Cardiac muscle cell (in vitro differentiated cells and primary cell): ENCODE data around the gene COL4A2. TPM values are rescaled to one million over a fixed set of nuclear protein-coding genes. Genes with fewer than 3 reads are reported as not detected.

ENCODE experiments used
- DNase-seq, 2 donors: peaks; one replicate each; pipeline versions ENCODE4 v3.0.0 to v3.0.0-alpha.2; 2010 to 2017; ENCODE audit warnings: low read depth in 1 of 2, low spot score in 1 of 2
- H3K27ac ChIP-seq: fragments of 200-600 bp; sonication (generic); 2 replicates; pipeline ENCODE4 v1.5.1; 2016
- H3K27me3 ChIP-seq: fragments of 200-600 bp; sonication (generic); 2 replicates; pipeline ENCODE4 v1.6.0; 2016; ENCODE audit warnings: control low read depth
- H3K36me3 ChIP-seq: fragments of 200-600 bp; sonication (generic); 2 replicates; pipeline ENCODE4 v1.5.1; 2016; ENCODE audit warnings: control low read depth
- H3K4me1 ChIP-seq: fragments of 200-600 bp; sonication (generic); 2 replicates; pipeline ENCODE4 v1.8.1; 2017; ENCODE audit warnings: low read depth, mild to moderate bottlenecking, mixed run types
- H3K4me3 ChIP-seq: fragments of 200-600 bp; sonication (generic); 2 replicates; pipeline ENCODE4 v1.5.1; 2016; ENCODE audit warnings: mild to moderate bottlenecking
- H3K9me3 ChIP-seq: fragments of 200-600 bp; sonication (generic); 2 replicates; pipeline ENCODE4 v1.5.1; 2017; ENCODE audit warnings: low read depth, mild to moderate bottlenecking, control low read depth
- polyA plus RNA-seq: library from polyadenylated mRNA; unstranded; fragments of >200 nt; fragmentation: Nextera tagmentation; extraction: Ambion mirVana; gene quantifications from 2 replicates; pipeline ENCODE4 v1.2.1, GENCODE V29; 2016
- total RNA-seq: library from RNA; depleted of rRNA; stranded (reverse); fragments of >200 nt; gene quantifications from 2 replicates; pipeline ENCODE4 v1.2.3, GENCODE V29; 2016
- TF ChIP-seq, protein P1 (sequence below): IDR thresholded peaks from 2 replicates; pipeline ENCODE4 v1.5.1; 2012; ENCODE audit warnings: low read depth, mild to moderate bottlenecking, low read length

The COL4A2 gene
- total and polyA plus RNA-seq, 2 experiments from 2014 or later = 184 to 516 TPM

DNA sequence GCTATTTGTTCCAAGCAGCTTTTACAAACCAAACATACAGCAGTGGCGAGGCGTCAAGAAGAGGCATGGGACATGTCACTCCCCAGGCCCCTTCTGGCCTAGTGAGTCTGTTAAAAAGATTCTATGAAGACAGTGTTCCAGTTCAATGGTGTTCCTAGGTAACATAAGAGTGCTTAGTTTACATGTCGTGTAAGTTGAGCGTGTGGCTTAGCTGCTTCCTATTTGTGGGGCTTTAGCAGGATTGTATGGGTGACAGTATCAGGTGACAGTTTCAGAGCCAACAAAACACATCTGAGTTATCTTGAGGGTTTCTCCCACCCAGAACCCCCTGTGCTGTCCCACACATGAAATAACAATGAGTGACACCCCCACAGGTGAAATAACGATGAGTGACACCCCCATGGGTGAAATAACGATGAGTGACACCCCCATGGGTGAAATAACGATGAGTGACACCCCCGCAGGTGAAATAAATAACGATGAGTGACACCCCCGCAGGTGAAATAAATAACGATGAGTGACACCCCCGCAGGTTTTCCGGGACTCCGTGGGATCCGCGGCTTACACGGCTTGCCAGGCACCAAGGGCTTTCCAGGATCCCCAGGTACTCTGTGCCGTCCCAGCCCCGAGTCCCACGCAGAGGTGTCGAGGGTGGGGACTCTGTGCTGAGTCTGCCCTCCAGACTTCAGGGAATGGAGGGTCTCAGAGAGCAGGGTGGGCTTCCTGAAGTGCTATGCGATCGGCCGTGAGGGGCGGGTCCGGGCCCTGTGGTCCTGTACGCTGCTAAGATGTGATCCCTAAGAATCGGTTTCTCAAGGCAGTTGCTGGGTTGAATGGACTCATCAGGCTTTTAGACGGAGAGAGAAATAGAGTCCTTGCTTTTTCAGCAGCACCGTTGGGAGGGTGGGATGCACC lies 185.9 kb downstream of the COL4A2 start:
- H3K4me3 ChIP-seq = no peak overlapping the region
- H3K9me3 ChIP-seq = no peaks in the 10 kb centered on the region
- no peaks in the 10 kb centered on the region for H3K4me1 ChIP-seq
- no peaks in the 10 kb centered on the region for H3K27me3 ChIP-seq
- TF ChIP-seq, protein P1, sequence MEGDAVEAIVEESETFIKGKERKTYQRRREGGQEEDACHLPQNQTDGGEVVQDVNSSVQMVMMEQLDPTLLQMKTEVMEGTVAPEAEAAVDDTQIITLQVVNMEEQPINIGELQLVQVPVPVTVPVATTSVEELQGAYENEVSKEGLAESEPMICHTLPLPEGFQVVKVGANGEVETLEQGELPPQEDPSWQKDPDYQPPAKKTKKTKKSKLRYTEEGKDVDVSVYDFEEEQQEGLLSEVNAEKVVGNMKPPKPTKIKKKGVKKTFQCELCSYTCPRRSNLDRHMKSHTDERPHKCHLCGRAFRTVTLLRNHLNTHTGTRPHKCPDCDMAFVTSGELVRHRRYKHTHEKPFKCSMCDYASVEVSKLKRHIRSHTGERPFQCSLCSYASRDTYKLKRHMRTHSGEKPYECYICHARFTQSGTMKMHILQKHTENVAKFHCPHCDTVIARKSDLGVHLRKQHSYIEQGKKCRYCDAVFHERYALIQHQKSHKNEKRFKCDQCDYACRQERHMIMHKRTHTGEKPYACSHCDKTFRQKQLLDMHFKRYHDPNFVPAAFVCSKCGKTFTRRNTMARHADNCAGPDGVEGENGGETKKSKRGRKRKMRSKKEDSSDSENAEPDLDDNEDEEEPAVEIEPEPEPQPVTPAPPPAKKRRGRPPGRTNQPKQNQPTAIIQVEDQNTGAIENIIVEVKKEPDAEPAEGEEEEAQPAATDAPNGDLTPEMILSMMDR = no peak
- DNase-seq = no peak
- H3K36me3 ChIP-seq = peaks cover 34% of the 10 kb centered on the region
- no peak overlapping the region for H3K27ac ChIP-seq

DNA sequence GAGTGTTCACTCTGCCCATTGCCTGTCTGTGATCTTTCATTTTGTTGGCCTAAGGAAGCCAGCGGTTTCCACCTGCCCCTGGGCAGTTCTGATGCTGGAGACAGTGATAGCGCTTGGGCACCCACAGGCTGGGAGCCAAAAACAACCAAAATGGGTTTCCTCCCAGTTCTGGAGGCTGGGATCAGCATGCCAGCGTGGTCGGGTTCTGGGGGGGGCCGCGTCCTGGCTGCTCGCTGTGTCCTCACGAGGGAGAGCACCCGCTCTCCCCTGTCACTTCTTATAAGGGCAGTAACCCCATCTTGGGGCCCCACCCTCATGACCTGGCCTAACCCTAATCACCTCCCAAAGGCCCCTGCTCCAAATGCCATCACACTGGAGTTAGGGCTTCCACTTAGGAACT lies 186.5 kb downstream of the COL4A2 start:
- no peak for DNase-seq
- Histone ChIP-seq H3K27me3 (no peaks in the 10 kb centered on the region), H3K27ac (no peak overlapping the region), H3K9me3 (no peaks in the 10 kb centered on the region), H3K4me3 (no peak overlapping the region), H3K36me3 (peaks cover 40% of the 10 kb centered on the region), H3K4me1 (no peaks in the 10 kb centered on the region)
- TF ChIP-seq, protein P1 = no peak

DNA sequence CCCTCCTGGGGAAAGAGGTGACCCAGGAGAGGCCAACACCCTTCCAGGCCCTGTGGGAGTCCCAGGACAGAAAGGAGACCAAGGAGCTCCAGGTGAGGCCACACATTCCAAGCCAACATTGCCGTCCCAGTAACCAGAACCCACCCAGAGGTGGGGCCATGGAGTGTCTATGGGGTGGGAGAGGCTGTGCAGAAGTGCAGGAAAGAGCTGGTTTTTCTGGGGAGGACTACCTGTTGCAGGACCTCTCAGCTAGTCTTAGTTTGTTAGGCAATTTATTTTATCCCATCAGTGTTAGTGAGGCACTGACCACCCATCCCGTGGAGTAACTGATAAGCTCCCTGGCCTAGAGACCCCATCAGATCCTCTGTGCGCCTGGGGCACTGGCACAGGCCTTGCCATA lies 188.3 kb downstream of the COL4A2 start:
- Histone ChIP-seq H3K4me1 (no peaks in the 10 kb centered on the region), H3K9me3 (no peaks in the 10 kb centered on the region), H3K27ac (no peak overlapping the region), H3K4me3 (no peak overlapping the region), H3K27me3 (no peaks in the 10 kb centered on the region), H3K36me3 (peaks cover 40% of the 10 kb centered on the region)
- TF ChIP-seq, protein P1 = no peak
- no peak for DNase-seq

DNA sequence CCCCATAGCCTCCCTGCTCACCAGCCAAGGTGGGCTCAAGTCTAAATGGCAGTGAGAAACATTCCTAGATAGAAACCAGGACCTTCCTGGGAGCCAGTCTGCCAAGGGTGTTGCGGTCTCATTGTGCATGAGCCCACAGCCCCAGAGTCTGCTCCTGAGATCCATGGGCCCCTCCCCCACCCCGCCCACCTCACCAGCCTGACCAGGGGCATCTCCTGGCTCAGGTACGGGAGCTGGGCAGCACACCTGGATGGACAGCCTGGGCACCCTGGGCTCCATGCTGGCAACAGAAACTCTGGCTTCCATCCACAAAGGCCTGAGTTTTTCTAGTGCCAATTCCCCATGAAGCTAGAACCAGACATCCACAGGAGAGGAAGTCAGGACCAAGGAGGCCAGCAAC lies 188.8 kb downstream of the COL4A2 start:
- Histone ChIP-seq H3K4me1 (no peaks in the 10 kb centered on the region), H3K4me3 (no peak overlapping the region), H3K27me3 (no peaks in the 10 kb centered on the region), H3K9me3 (no peaks in the 10 kb centered on the region), H3K27ac (no peak overlapping the region), H3K36me3 (peaks cover 40% of the 10 kb centered on the region)
- no peak for DNase-seq
- TF ChIP-seq, protein P1 = no peak

DNA sequence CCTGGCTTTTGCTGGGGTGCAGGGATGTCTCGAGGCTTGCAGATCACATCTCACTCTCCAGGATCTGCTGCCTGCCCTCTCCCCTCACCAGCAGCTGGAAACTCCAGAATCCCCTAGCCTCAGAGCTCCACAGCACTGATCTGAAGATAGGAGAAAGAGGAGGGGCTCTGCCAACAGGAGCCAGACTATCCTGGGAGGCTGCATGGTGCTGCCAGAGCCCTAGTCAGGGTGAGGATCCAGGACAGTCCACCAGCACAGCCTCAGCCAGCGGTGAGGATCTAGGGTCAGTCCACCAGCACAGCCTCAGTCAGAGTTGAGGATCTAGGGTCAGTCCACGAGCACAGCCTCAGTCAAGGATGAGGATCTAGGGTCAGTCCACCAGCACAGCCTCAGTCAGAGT lies 189.2 kb downstream of the COL4A2 start:
- no peaks in the 10 kb centered on the region for H3K27me3 ChIP-seq
- peaks cover 36% of the 10 kb centered on the region for H3K36me3 ChIP-seq
- no peak for DNase-seq
- TF ChIP-seq, protein P1 = no peak
- H3K4me1 ChIP-seq = no peaks in the 10 kb centered on the region
- H3K9me3 ChIP-seq = no peaks in the 10 kb centered on the region
- no peak overlapping the region for H3K4me3 ChIP-seq
- no peak overlapping the region for H3K27ac ChIP-seq
